ENCODE measurements around the gene RAB9A.

RAB9A gene

DNA sequence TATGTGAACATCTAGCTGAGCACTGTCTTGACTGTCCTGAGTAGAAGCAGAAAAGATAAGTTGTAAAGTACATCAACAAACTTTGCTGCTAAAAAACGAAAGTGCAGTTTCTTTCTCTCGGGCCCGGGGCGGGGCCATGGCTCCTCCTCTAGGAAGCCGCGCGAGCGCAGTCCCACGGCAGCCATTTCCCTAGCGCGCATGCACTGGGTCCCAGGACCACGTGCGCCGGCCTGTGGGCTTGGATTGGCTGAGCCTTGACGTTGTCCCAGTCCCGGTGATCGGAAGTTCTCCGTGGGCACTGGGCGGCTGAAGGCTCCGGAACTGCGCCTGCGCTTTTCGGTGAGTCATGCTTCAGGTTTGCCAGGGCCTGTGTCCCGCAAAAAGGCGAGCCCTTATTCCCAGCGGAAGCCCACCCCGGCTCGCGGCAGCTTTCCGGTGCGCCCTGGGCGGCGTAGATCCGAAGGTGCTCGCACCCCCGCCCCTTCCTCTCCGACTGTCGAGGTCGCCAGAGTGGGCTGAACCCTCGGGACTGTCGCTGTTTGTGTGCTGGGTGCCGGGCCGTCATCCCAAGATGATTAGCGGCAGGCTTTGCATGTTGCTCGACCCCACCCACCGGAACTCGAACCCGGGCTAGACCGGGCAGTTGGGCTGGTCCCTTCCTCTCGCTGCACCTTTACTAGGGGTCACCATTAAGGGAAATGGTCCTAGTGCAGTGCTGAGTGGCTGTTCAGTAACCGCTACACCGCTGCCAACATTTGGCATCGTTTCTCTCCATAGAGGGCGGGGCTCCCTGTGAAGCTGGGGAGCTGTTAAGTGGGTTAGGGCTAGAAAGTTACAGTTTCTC lies 35.9 kb upstream of the RAB9A start, which contains the start of gene TCEANC:
Gene TCEANC, plus strand, starts transcription at position 292 of the 844 bp plus-strand sequence. CDS start 9,368 bp downstream, outside the sequence.
- Histone ChIP-seq H3K4me3 (ENCODE audit: low read depth in 1 of 2, low read length in 2 of 2) (peak within 1 kb of the TSS; percentile 67 to 74), H3K9me3 (ENCODE audit: control insufficient read depth in 1 of 2, low read length in 2 of 2) (no peaks in the 10 kb centered on the region), H3K27ac (ENCODE audit: low read length) (peak within 1 kb of the TSS; percentile 91), H3K27me3 (ENCODE audit: low read depth, low read length) (no peaks in the 10 kb centered on the region), H3K36me3 (ENCODE audit: control insufficient read depth in 1 of 2, insufficient read depth in 2 of 2, low read length in 2 of 2) (peaks cover 0 to 3% of the 10 kb centered on the region in 2 donors), H3K4me1 (ENCODE audit: control insufficient read depth in 1 of 2, insufficient read depth in 2 of 2, low read length in 2 of 2) (peaks cover 0 to 11% of the 10 kb centered on the region in 2 donors)

DNA sequence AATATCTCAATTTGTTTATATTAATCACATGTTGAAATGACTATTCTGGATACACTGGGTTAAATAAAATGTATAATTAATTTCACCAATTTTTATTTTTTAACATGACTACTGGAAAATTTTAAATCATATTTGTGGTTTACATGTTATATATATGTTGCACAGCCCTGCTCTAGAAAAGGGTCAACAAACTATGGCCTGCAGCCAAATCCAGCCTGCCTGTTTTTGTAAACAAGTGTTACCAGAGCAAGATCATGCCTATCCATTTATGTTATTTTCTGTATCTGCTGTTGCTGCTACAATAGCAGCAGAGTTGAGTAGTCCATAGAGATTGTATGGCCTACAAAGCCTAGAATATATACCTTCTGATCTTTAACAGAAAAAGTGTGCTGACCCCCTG lies 34.8 kb upstream of the RAB9A start:
- Histone ChIP-seq H3K27me3 (ENCODE audit: low read depth, low read length) (no peaks in the 10 kb centered on the region), H3K4me1 (ENCODE audit: control insufficient read depth in 1 of 2, insufficient read depth in 2 of 2, low read length in 2 of 2) (peaks cover 0 to 11% of the 10 kb centered on the region in 2 donors), H3K4me3 (ENCODE audit: low read depth in 1 of 2, low read length in 2 of 2) (peak overlapping the region in 1 of 2 donors; percentile 74), H3K27ac (ENCODE audit: low read length) (peak overlapping the region; percentile 91), H3K9me3 (ENCODE audit: control insufficient read depth in 1 of 2, low read length in 2 of 2) (no peaks in the 10 kb centered on the region), H3K36me3 (ENCODE audit: control insufficient read depth in 1 of 2, insufficient read depth in 2 of 2, low read length in 2 of 2) (peaks cover 0 to 3% of the 10 kb centered on the region in 2 donors)

DNA sequence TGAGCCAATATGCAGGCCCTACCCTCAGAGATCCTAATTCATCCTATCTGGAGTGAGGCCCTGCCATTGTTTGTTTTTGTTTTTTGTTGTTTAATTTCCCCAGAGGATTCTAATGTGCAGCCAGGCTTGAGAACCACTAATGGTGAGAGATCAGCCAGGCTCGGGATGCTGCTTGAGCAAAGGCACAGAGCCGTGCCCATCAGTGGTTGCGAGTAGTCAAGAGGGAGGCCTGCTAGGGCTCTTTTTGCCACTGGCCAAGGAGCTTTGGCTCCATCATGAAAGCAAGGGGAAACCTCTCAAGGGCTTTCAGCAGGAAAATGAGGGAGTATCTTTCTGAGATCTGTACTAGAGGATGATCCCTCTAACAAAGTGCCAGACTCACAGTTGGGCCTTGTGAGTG lies 33.3 kb upstream of the RAB9A start:
- H3K27me3 ChIP-seq (ENCODE audit: low read depth, low read length) = no peaks in the 10 kb centered on the region
- H3K9me3 ChIP-seq (ENCODE audit: control insufficient read depth in 1 of 2, low read length in 2 of 2) = no peaks in the 10 kb centered on the region
- H3K27ac ChIP-seq (ENCODE audit: low read length) = no peak overlapping the region
- peaks cover 0 to 3% of the 10 kb centered on the region in 2 donors for H3K36me3 ChIP-seq (ENCODE audit: control insufficient read depth in 1 of 2, insufficient read depth in 2 of 2, low read length in 2 of 2)
- no peak overlapping the region for H3K4me3 ChIP-seq (ENCODE audit: low read depth in 1 of 2, low read length in 2 of 2)
- peaks cover 0 to 11% of the 10 kb centered on the region in 2 donors for H3K4me1 ChIP-seq (ENCODE audit: control insufficient read depth in 1 of 2, insufficient read depth in 2 of 2, low read length in 2 of 2)

DNA sequence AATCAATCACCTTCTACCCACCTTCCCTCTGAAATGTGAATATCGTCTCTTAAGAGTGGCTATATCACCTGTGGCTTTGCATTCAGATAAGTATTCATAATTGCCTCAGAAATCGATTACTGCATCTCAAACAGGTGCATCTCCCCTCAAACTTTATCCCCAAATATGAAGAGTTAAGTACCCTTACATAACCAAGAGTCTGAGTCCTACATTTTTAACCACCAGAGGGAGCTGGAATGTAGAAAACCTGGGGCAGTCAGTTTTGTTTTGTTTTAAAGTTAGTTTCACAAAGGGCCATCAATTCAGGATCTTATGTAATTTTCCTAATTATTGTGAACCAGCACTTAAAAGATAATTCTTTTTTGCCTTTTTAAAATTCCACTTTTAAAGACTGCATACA lies 30.3 kb upstream of the RAB9A start:
- H3K9me3 ChIP-seq (ENCODE audit: control insufficient read depth in 1 of 2, low read length in 2 of 2) = no peaks in the 10 kb centered on the region
- peaks cover 0 to 9% of the 10 kb centered on the region in 2 donors for H3K4me1 ChIP-seq (ENCODE audit: control insufficient read depth in 1 of 2, insufficient read depth in 2 of 2, low read length in 2 of 2)
- peak overlapping the region; percentile 45 for H3K27ac ChIP-seq (ENCODE audit: low read length)
- H3K27me3 ChIP-seq (ENCODE audit: low read depth, low read length) = no peaks in the 10 kb centered on the region
- no peak overlapping the region for H3K4me3 ChIP-seq (ENCODE audit: low read depth in 1 of 2, low read length in 2 of 2)
- H3K36me3 ChIP-seq (ENCODE audit: control insufficient read depth in 1 of 2, insufficient read depth in 2 of 2, low read length in 2 of 2) = no peaks in the 10 kb centered on the region

DNA sequence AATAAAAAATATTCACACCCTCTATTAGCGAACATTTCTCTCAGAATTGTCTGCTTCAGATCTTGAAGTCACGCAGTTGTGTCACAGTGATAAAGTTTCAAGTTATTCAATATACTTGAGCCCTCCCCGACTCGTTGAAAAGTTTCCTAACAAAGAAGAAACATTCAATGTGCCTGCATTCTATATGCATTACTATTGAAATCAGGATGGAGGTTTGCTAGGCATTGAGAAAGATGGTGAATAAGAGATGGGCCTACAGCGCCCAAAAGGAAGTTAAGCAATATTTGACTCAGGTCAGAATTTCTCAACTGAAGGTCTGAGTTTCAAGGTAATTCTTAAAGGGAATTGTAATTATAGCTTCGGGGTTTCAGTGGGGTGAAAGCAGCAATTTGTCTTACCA lies 29.9 kb upstream of the RAB9A start:
- Histone ChIP-seq H3K36me3 (ENCODE audit: control insufficient read depth in 1 of 2, insufficient read depth in 2 of 2, low read length in 2 of 2) (no peaks in the 10 kb centered on the region), H3K9me3 (ENCODE audit: control insufficient read depth in 1 of 2, low read length in 2 of 2) (no peaks in the 10 kb centered on the region), H3K4me1 (ENCODE audit: control insufficient read depth in 1 of 2, insufficient read depth in 2 of 2, low read length in 2 of 2) (peaks cover 0 to 6% of the 10 kb centered on the region in 2 donors), H3K27me3 (ENCODE audit: low read depth, low read length) (no peaks in the 10 kb centered on the region), H3K27ac (ENCODE audit: low read length) (peak overlapping the region; percentile 45), H3K4me3 (ENCODE audit: low read depth in 1 of 2, low read length in 2 of 2) (no peak overlapping the region)

DNA sequence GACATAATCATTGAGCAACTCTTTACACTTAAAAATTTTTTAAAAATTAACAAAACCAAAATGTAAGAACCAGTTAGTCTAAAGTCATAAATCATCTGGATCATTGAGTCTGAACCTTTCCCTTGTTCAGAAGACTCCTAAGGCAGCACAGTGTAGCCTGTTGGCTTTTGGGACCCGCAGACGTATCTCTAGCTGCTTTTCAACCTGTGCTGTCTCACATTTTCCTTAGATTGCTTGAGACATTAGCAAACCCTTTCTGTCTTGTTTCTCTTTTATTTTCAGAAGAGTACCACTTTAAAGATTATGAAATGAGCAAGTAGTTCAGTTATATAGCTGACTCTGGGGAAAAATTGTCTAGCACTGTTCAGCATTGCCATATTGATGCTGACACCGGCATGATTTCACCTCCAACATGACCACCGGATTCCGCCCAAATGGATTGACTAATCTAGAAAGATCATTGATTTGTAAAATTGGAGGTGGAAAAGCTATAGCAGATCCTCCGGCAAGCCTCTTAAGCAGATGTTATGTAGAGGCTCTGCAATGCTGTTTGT lies 27.1 kb upstream of the RAB9A start:
- Histone ChIP-seq H3K36me3 (ENCODE audit: control insufficient read depth in 1 of 2, insufficient read depth in 2 of 2, low read length in 2 of 2) (no peaks in the 10 kb centered on the region), H3K9me3 (ENCODE audit: control insufficient read depth in 1 of 2, low read length in 2 of 2) (no peaks in the 10 kb centered on the region), H3K4me3 (ENCODE audit: low read depth in 1 of 2, low read length in 2 of 2) (peak overlapping the region; percentile 38 to 46), H3K27ac (ENCODE audit: low read length) (peak overlapping the region; percentile 77), H3K4me1 (ENCODE audit: control insufficient read depth in 1 of 2, insufficient read depth in 2 of 2, low read length in 2 of 2) (peaks cover 0 to 6% of the 10 kb centered on the region in 2 donors), H3K27me3 (ENCODE audit: low read depth, low read length) (no peaks in the 10 kb centered on the region)

DNA sequence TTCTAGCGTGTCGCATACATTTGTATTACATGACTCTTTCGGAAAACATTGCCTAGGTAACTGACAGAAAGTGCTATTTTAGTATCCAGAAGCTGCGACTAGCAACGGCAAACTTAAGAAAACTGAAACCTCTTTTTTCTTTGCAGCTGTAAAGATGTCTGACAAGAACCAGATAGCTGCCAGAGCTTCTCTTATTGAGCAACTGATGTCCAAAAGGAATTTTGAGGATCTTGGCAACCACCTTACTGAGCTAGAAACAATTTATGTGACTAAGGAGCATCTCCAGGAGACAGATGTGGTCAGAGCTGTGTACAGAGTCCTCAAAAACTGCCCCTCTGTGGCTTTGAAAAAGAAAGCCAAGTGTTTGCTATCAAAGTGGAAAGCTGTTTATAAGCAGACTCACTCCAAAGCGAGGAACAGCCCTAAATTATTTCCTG lies 26.6 kb upstream of the RAB9A start:
- no peaks in the 10 kb centered on the region for H3K36me3 ChIP-seq (ENCODE audit: control insufficient read depth in 1 of 2, insufficient read depth in 2 of 2, low read length in 2 of 2)
- no peaks in the 10 kb centered on the region for H3K9me3 ChIP-seq (ENCODE audit: control insufficient read depth in 1 of 2, low read length in 2 of 2)
- peak overlapping the region; percentile 77 for H3K27ac ChIP-seq (ENCODE audit: low read length)
- H3K4me3 ChIP-seq (ENCODE audit: low read depth in 1 of 2, low read length in 2 of 2) = peak overlapping the region; percentile 38 to 46
- peaks cover 0 to 6% of the 10 kb centered on the region in 2 donors for H3K4me1 ChIP-seq (ENCODE audit: control insufficient read depth in 1 of 2, insufficient read depth in 2 of 2, low read length in 2 of 2)
- H3K27me3 ChIP-seq (ENCODE audit: low read depth, low read length) = no peaks in the 10 kb centered on the region

DNA sequence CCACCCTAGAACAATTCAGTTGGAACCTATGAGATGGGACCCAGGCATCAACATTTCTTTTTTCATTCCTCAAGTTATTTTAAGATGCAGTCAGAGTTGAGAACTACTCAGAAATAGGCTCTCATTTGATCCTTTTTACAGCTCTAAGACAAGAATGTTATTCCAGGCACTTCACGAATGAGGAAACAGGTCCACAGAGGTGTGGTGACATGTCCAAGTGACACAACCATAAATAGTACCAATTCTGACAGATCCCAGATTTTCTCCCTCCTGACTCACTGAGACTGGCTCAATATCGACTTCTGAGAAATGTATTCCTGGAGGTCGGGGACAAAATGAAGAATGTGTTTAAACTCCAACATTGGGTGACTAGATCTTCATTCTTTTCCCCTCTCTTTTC lies 24.9 kb upstream of the RAB9A start:
- Histone ChIP-seq H3K4me3 (ENCODE audit: low read depth in 1 of 2, low read length in 2 of 2) (no peak overlapping the region), H3K9me3 (ENCODE audit: control insufficient read depth in 1 of 2, low read length in 2 of 2) (no peaks in the 10 kb centered on the region), H3K27me3 (ENCODE audit: low read depth, low read length) (no peaks in the 10 kb centered on the region), H3K36me3 (ENCODE audit: control insufficient read depth in 1 of 2, insufficient read depth in 2 of 2, low read length in 2 of 2) (no peaks in the 10 kb centered on the region), H3K27ac (ENCODE audit: low read length) (no peak overlapping the region), H3K4me1 (ENCODE audit: control insufficient read depth in 1 of 2, insufficient read depth in 2 of 2, low read length in 2 of 2) (peaks cover 0 to 6% of the 10 kb centered on the region in 2 donors)

DNA sequence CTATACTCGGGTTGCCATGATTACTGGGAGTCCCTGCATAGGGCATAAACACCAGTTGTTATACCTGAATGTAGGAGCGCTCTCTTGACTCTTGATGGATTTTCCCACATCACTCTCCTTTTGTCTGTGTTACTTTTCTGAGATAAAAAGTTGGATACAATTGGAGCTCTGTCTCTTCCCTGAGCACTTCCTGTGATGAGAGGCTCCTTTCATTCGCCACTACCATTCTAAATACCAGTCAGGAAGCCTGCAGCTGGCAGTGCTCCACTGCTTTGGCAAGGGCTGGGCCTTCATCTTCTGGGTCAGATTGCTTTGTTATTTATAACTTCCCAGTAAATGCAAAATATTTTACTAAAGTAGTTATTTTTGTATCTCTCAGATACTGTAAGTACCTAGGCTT lies 22.1 kb upstream of the RAB9A start:
- Histone ChIP-seq H3K27ac (ENCODE audit: low read length) (no peak overlapping the region), H3K36me3 (ENCODE audit: control insufficient read depth in 1 of 2, insufficient read depth in 2 of 2, low read length in 2 of 2) (no peaks in the 10 kb centered on the region), H3K9me3 (ENCODE audit: control insufficient read depth in 1 of 2, low read length in 2 of 2) (no peaks in the 10 kb centered on the region), H3K4me1 (ENCODE audit: control insufficient read depth in 1 of 2, insufficient read depth in 2 of 2, low read length in 2 of 2) (peaks cover 0 to 6% of the 10 kb centered on the region in 2 donors), H3K4me3 (ENCODE audit: low read depth in 1 of 2, low read length in 2 of 2) (no peak overlapping the region), H3K27me3 (ENCODE audit: low read depth, low read length) (no peaks in the 10 kb centered on the region)

DNA sequence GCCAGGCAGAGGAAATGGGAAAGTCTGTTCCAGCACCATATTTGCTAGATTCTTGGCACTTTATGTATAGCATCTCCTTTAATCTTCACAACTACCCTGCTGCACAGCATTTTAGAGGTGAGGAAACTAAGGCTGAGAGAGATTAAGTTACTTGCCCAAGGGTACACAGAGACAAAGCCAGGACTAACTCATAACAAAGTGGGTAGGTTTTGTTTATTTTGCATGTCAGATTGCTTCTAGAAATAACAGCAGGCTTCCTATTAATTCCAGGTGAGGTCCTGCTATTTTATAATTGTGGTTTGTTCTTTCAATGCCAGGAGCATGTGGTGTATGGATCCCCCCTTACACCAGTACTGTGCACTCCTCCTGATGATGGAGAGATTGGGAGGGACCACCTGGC lies 21.0 kb upstream of the RAB9A start:
- no peak overlapping the region for H3K4me3 ChIP-seq (ENCODE audit: low read depth in 1 of 2, low read length in 2 of 2)

DNA sequence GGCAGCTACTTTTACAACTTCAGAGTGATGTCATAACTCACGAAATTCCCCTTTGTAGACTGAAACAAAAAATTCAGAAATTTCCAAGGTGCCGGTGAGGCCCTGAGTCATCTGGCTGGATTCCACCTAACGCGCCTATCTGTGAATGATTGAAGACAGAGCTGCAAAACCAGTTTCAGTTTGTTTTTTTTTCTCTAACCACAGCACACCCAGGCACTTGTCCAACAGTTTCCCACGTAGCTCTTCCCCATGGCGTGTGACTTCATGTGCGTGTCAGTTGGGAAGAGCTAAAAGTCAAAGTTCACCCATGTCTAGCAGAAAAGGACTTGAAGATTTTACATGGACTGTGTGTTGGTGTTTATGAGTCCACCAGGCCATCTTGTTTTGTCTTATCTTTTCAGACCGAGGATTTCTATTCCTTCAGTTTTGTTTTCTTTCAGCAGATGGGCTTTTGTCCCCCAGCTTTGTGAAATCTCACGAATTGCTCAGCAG lies 19.6 kb upstream of the RAB9A start:
- Histone ChIP-seq H3K9me3 (ENCODE audit: control insufficient read depth in 1 of 2, low read length in 2 of 2) (no peaks in the 10 kb centered on the region), H3K4me1 (ENCODE audit: control insufficient read depth in 1 of 2, insufficient read depth in 2 of 2, low read length in 2 of 2) (peaks cover 0 to 3% of the 10 kb centered on the region in 2 donors), H3K27ac (ENCODE audit: low read length) (peak overlapping the region; percentile 54), H3K36me3 (ENCODE audit: control insufficient read depth in 1 of 2, insufficient read depth in 2 of 2, low read length in 2 of 2) (no peaks in the 10 kb centered on the region), H3K27me3 (ENCODE audit: low read depth, low read length) (no peaks in the 10 kb centered on the region), H3K4me3 (ENCODE audit: low read depth in 1 of 2, low read length in 2 of 2) (peak overlapping the region in 1 of 2 donors; percentile 11)

More for the DNA sequence above, 21.0 kb upstream of the RAB9A start:
- H3K27me3 ChIP-seq (ENCODE audit: low read depth, low read length) = no peaks in the 10 kb centered on the region
- no peak overlapping the region for H3K27ac ChIP-seq (ENCODE audit: low read length)
- H3K4me1 ChIP-seq (ENCODE audit: control insufficient read depth in 1 of 2, insufficient read depth in 2 of 2, low read length in 2 of 2) = peaks cover 0 to 6% of the 10 kb centered on the region in 2 donors
- H3K9me3 ChIP-seq (ENCODE audit: control insufficient read depth in 1 of 2, low read length in 2 of 2) = no peaks in the 10 kb centered on the region
- no peaks in the 10 kb centered on the region for H3K36me3 ChIP-seq (ENCODE audit: control insufficient read depth in 1 of 2, insufficient read depth in 2 of 2, low read length in 2 of 2)

Measured in muscle layer of duodenum (tissue), 2 donors.